Stimulated activated CD4-positive, alpha-beta T cell treated with anti-CD3 and anti-CD28 coated beads, Interleukin-4, amount 100 ng/mL, for 4 hours (primary cell): ENCODE data around the gene DACT3.
"Not testable (repeated sequence)": the region's sequence is repeated elsewhere in the genome, so short reads cannot be mapped to it uniquely, and the experiment has no call there.

Source experiments
- DNase-seq, 2 experiments: peaks; one replicate each; pipeline ENCODE4 v3.0.0-alpha.2; 2020

The DACT3 gene

GRCh38 chr19:46633130-46633529 lies 27.9 kb downstream of the DACT3 start:
- DNase-seq: no peak

GRCh38 chr19:46631481-46631880 lies 29.5 kb downstream of the DACT3 start:
- no peak for DNase-seq

GRCh38 chr19:46630586-46631205 lies 30.3 kb downstream of the DACT3 start:
- DNase-seq: no peak

GRCh38 chr19:46629546-46630025 lies 31.4 kb downstream of the DACT3 start:
- no peak for DNase-seq

- not testable (repeated sequence) for DNase-seq
These were observed 32.0 kb downstream of the DACT3 start for GRCh38 chr19:46628970-46629369.

GRCh38 chr19:46626446-46626845 lies 34.5 kb downstream of the DACT3 start:
- no peak for DNase-seq

- DNase-seq: no peak
These were observed 35.3 kb downstream of the DACT3 start for GRCh38 chr19:46625731-46626130.

GRCh38 chr19:46624958-46625661 lies 35.9 kb downstream of the DACT3 start, which contains the start of gene PTGIR:
Gene PTGIR, minus strand, starts transcription at chr19:46625089. Its CDS starts 864 bp downstream, at chr19:46624225.
- DNase-seq: no peak

- DNase-seq: no peak
These were observed 37.0 kb downstream of the DACT3 start for GRCh38 chr19:46623915-46624502.

GRCh38 chr19:46622118-46622446 lies 38.9 kb downstream of the DACT3 start:
- DNase-seq: no peak

- DNase-seq: no peak
These were observed 39.5 kb downstream of the DACT3 start for GRCh38 chr19:46621191-46622117.

GRCh38 chr19:46620716-46621115 lies 40.3 kb downstream of the DACT3 start:
- no peak for DNase-seq

GRCh38 chr19:46620267-46620666 lies 40.7 kb downstream of the DACT3 start:
- DNase-seq: no peak

- DNase-seq: no peak
These were observed 42.2 kb downstream of the DACT3 start for GRCh38 chr19:46618670-46619231.

GRCh38 chr19:46617601-46618000 lies 43.4 kb downstream of the DACT3 start:
- DNase-seq: no peak

- DNase-seq: peak in 1 of 2 experiments; percentile 45
These were observed 44.2 kb downstream of the DACT3 start for GRCh38 chr19:46616631-46617322.

- DNase-seq: no peak
These were observed 45.0 kb downstream of the DACT3 start for GRCh38 chr19:46615966-46616365.

GRCh38 chr19:46614114-46614722 lies 46.8 kb downstream of the DACT3 start:
- DNase-seq: peak; percentile 73 to 80

GRCh38 chr19:46613525-46613924 lies 47.5 kb downstream of the DACT3 start:
- no peak for DNase-seq

- DNase-seq: no peak
These were observed 49.2 kb downstream of the DACT3 start for GRCh38 chr19:46611776-46612175.
